Liver (tissue), 9 donors: ENCODE measurements around the gene S100PBP. TPM values are rescaled to one million over a fixed set of nuclear protein-coding genes. Genes with fewer than 3 reads are reported as not detected.
A peak's percentile ranks its signal among the peaks of the same experiment; 100 is the strongest.

Experiments used
- DNase-seq: peaks from one replicate; pipeline ENCODE4 v3.0.0-alpha.2; 2017; ENCODE audit warnings: low spot score
- H3K27ac ChIP-seq, 2 donors: one replicate each; pipeline ENCODE4 v1.7.0; 2013; ENCODE audit warnings: inconsistent platforms in 2 of 2, low read length in 2 of 2, control low read depth in 1 of 2, low read depth in 1 of 2, mild to moderate bottlenecking in 1 of 2
- H3K27me3 ChIP-seq, 4 donors: one replicate each; pipeline versions ENCODE4 v1.6.1 to v1.7.0; 2013; ENCODE audit warnings: low read length in 3 of 4, inconsistent platforms in 1 of 4, mild to moderate bottlenecking in 1 of 4, moderate library complexity in 1 of 4; ENCODE audit not compliant: control insufficient read depth in 4 of 4, insufficient read depth in 4 of 4
- H3K36me3 ChIP-seq, 4 donors: one replicate each; pipeline versions ENCODE4 v1.6.1 to v1.7.0; 2013; ENCODE audit warnings: low read length in 3 of 4, mild to moderate bottlenecking in 3 of 4, low read depth in 1 of 4, moderate library complexity in 1 of 4; ENCODE audit not compliant: control insufficient read depth in 4 of 4, insufficient read depth in 3 of 4
- H3K4me1 ChIP-seq, 4 donors: one replicate each; pipeline versions ENCODE4 v1.6.1 to v1.7.0; 2013; ENCODE audit warnings: low read length in 3 of 4, mild to moderate bottlenecking in 3 of 4, moderate library complexity in 1 of 4; ENCODE audit not compliant: control insufficient read depth in 4 of 4, insufficient read depth in 4 of 4
- H3K4me3 ChIP-seq, 3 donors: one replicate each; pipeline versions ENCODE4 v1.6.1 to v1.7.0; 2013; ENCODE audit warnings: low read length in 3 of 3, control low read depth in 1 of 3, low read depth in 1 of 3, mild to moderate bottlenecking in 1 of 3
- H3K9ac ChIP-seq, 2 donors: one replicate each; pipeline ENCODE4 v1.7.0; 2013; ENCODE audit warnings: low read length in 2 of 2, mild to moderate bottlenecking in 2 of 2, moderate library complexity in 2 of 2, control low read depth in 1 of 2, low read depth in 1 of 2
- H3K9me3 ChIP-seq, 4 donors: one replicate each; pipeline versions ENCODE4 v1.6.1 to v1.7.0; 2013; ENCODE audit warnings: low read length in 3 of 4; ENCODE audit not compliant: control insufficient read depth in 4 of 4
- CTCF ChIP-seq: fragments of 150-350 bp; IDR thresholded peaks from 2 replicates; pipeline ENCODE4 v1.5.1; 2017; ENCODE audit warnings: improper control_type of control experiment, low read depth, low read length; ENCODE audit not compliant: missing input control
- EGR1 ChIP-seq, 2 donors: IDR thresholded peaks; 2 replicates each; pipeline ENCODE4 v1.6.1; 2016 to 2018; ENCODE audit warnings: antibody characterized with exemption in 2 of 2, low read depth in 2 of 2
- FOXA1 ChIP-seq: IDR thresholded peaks from 2 replicates; pipeline ENCODE4 v1.6.1; 2016; ENCODE audit warnings: antibody characterized with exemption
- FOXA2 ChIP-seq: IDR thresholded peaks from 2 replicates; pipeline ENCODE4 v1.6.1; 2016; ENCODE audit warnings: antibody characterized with exemption
- GABPA ChIP-seq, 2 donors: IDR thresholded peaks in 1 of 2; conservative IDR thresholded peaks in 1 of 2; 2 replicates each; pipeline ENCODE4 v1.6.1; 2016; ENCODE audit warnings: antibody characterized with exemption in 2 of 2, mild to moderate bottlenecking in 1 of 2, moderate library complexity in 1 of 2
- HNF4G ChIP-seq: IDR thresholded peaks from 2 replicates; pipeline ENCODE4 v1.6.1; 2016; ENCODE audit warnings: antibody characterized with exemption
- JUND ChIP-seq, 2 donors: IDR thresholded peaks; 2 replicates each; pipeline ENCODE4 v1.6.1; 2016; ENCODE audit warnings: antibody characterized with exemption in 2 of 2
- MAX ChIP-seq: IDR thresholded peaks from 2 replicates; pipeline ENCODE4 v1.6.1; 2016; ENCODE audit warnings: antibody characterized with exemption
- NR2F2 ChIP-seq: IDR thresholded peaks from 2 replicates; pipeline ENCODE4 v1.6.1; 2016; ENCODE audit warnings: antibody characterized with exemption
- RXRA ChIP-seq, 2 donors: IDR thresholded peaks; 2 replicates each; pipeline ENCODE4 v1.6.1; 2017 to 2018; ENCODE audit warnings: antibody characterized with exemption in 2 of 2, mild to moderate bottlenecking in 1 of 2
- YY1 ChIP-seq: IDR thresholded peaks from 2 replicates; pipeline ENCODE4 v1.6.1; 2016; ENCODE audit warnings: antibody characterized with exemption, mild to moderate bottlenecking
- WGBS: extraction: QIAGEN DNeasy Blood & Tissue Kit; methylation state at CpG from one replicate; pipeline ENCODE4 v1.1.7; 2013; 5-methylcytosine and 5-hydroxymethylcytosine counted together
- polyA plus RNA-seq, 2 donors: library from polyadenylated mRNA; stranded (reverse) in 1 of 2; unstranded in 1 of 2; fragments of 200-250 nt in 1 of 2; fragments of >200 nt in 1 of 2; fragmentation: Nextera tagmentation in 1 of 2; extraction: Ambion mirVana in 1 of 2; gene quantifications; one replicate each; pipeline versions ENCODE4 v1.2.1 to v1.2.3, GENCODE V29; 2013 to 2015
- total RNA-seq, 2 donors: library from RNA; depleted of rRNA; stranded (reverse); fragments of >200 nt; gene quantifications; one replicate each; pipeline ENCODE4 v1.2.3, GENCODE V29; 2014
- TF ChIP-seq, protein P1 (sequence below): IDR thresholded peaks from 2 replicates; pipeline ENCODE4 v1.6.1; 2016; ENCODE audit warnings: antibody characterized with exemption
- TF ChIP-seq, protein P2 (sequence below): IDR thresholded peaks from 2 replicates; pipeline ENCODE4 v1.6.1; 2016; ENCODE audit warnings: antibody characterized with exemption, mild to moderate bottlenecking
- donor health status: healthy.
- donor health status: healthy.
- donor health status: healthy.
- donor health status: healthy.
- donor health status: healthy.

The S100PBP gene
- total and polyA plus RNA-seq, 4 donors: 1.9 to 24.8 (median 11.1) TPM

GRCh38 chr1:32817815-32818786 lies 648 bp downstream of the S100PBP start:
- WGBS: under 1% methylated on average over 51 of the region's 51 CpGs
- Histone ChIP-seq H3K36me3 (no peaks in the 10 kb centered on the region), H3K27me3 (no peaks in the 10 kb centered on the region), H3K9me3 (no peaks in the 10 kb centered on the region), H3K9ac (peak overlapping the region; percentile 21 to 91), H3K27ac (peak overlapping the region; percentile 85 to 97), H3K4me3 (peak overlapping the region; percentile 66 to 84 (median 84)), H3K4me1 (peaks cover 0 to 29% (median 18%) of the 10 kb centered on the region in 4 donors)
- peak; percentile 69 for DNase-seq
- TF ChIP-seq, protein P1, sequence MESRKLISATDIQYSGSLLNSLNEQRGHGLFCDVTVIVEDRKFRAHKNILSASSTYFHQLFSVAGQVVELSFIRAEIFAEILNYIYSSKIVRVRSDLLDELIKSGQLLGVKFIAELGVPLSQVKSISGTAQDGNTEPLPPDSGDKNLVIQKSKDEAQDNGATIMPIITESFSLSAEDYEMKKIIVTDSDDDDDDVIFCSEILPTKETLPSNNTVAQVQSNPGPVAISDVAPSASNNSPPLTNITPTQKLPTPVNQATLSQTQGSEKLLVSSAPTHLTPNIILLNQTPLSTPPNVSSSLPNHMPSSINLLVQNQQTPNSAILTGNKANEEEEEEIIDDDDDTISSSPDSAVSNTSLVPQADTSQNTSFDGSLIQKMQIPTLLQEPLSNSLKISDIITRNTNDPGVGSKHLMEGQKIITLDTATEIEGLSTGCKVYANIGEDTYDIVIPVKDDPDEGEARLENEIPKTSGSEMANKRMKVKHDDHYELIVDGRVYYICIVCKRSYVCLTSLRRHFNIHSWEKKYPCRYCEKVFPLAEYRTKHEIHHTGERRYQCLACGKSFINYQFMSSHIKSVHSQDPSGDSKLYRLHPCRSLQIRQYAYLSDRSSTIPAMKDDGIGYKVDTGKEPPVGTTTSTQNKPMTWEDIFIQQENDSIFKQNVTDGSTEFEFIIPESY: peak; percentile 8
- TF ChIP-seq NR2F2 (peak; percentile 10), EGR1 (IDR thresholded peaks at IDR 0.05; ENCODE audit: low read depth in 2 of 2) (no peak), JUND (IDR thresholded peaks at IDR 0.05) (no peak), RXRA (IDR thresholded peaks at IDR 0.05) (peak in 1 of 2 donors; percentile 22), CTCF (no peak)
- TF ChIP-seq, protein P2, sequence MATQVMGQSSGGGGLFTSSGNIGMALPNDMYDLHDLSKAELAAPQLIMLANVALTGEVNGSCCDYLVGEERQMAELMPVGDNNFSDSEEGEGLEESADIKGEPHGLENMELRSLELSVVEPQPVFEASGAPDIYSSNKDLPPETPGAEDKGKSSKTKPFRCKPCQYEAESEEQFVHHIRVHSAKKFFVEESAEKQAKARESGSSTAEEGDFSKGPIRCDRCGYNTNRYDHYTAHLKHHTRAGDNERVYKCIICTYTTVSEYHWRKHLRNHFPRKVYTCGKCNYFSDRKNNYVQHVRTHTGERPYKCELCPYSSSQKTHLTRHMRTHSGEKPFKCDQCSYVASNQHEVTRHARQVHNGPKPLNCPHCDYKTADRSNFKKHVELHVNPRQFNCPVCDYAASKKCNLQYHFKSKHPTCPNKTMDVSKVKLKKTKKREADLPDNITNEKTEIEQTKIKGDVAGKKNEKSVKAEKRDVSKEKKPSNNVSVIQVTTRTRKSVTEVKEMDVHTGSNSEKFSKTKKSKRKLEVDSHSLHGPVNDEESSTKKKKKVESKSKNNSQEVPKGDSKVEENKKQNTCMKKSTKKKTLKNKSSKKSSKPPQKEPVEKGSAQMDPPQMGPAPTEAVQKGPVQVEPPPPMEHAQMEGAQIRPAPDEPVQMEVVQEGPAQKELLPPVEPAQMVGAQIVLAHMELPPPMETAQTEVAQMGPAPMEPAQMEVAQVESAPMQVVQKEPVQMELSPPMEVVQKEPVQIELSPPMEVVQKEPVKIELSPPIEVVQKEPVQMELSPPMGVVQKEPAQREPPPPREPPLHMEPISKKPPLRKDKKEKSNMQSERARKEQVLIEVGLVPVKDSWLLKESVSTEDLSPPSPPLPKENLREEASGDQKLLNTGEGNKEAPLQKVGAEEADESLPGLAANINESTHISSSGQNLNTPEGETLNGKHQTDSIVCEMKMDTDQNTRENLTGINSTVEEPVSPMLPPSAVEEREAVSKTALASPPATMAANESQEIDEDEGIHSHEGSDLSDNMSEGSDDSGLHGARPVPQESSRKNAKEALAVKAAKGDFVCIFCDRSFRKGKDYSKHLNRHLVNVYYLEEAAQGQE: peak; percentile 19

DNA sequence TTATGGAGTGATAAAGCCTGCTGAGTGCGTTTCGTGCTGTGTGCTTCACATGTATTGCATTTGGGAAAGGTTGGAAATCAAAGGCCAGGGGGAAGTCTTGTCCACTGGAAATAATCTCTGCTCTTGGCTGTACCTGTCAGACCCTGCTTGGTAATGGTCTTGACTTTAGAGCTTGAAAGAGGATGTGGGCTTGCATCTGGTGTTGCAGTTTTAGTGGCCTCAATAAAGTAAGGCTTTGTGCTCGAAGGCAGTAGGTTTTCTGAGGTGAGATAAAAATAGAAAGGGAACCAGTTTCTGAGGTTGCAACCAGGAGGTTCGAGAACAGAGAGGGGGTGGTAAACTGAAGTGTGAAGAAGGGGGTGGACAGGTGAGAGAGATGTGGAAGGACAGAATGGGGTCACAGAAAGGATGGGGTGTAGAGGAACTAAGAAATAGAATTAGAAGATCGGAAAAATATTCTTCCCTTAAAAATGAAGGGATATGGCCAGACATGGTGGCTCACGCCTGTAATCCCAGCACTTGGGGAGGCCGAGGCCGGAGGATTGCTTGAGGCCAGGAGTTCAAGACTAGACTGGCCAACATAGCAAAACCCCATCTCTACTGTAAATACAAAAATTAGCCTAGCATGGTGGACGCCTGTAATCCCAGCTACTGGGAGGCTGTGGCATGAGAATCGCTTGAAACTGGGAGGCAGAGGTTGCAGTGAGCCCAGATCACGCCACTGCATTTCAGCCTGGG lies 1.5 kb downstream of the S100PBP start:
- Histone ChIP-seq H3K27me3 (no peaks in the 10 kb centered on the region), H3K4me1 (peaks cover 0 to 28% (median 18%) of the 10 kb centered on the region in 4 donors), H3K9ac (peak overlapping the region; percentile 21 to 91), H3K4me3 (peak overlapping the region in 1 of 3 donors; percentile 84), H3K9me3 (no peaks in the 10 kb centered on the region), H3K27ac (peak overlapping the region; percentile 85 to 97), H3K36me3 (no peaks in the 10 kb centered on the region)
- DNase-seq: no peak
- 70% methylated on average over 11 of the region's 11 CpGs for WGBS
- TF ChIP-seq FOXA2: no peak
- TF ChIP-seq FOXA1: no peak
- no peak for TF ChIP-seq HNF4G
- no peak for TF ChIP-seq NR2F2
- TF ChIP-seq EGR1 (IDR thresholded peaks at IDR 0.05; ENCODE audit: low read depth in 2 of 2): no peak
- TF ChIP-seq, protein P2: no peak
- TF ChIP-seq MAX: no peak
- no peak for TF ChIP-seq GABPA (IDR thresholded peaks at IDR 0.05 in 1 of 2, conservative IDR thresholded peaks at IDR 0.05 in 1 of 2)
- no peak for TF ChIP-seq YY1
- no peak for TF ChIP-seq RXRA (IDR thresholded peaks at IDR 0.05)
- no peak for TF ChIP-seq CTCF
